H9 (cell line): Measurements from ENCODE around the gene LYST. TPM values are rescaled to one million over a fixed set of nuclear protein-coding genes. Genes with fewer than 3 reads are reported as not detected.

Experiments
- DNase-seq: peaks from one replicate; pipeline ENCODE4 v3.0.0-alpha.2; 2017
- H2AFZ ChIP-seq: one replicate; pipeline ENCODE4 v1.6.1; 2013; ENCODE audit warnings: mild to moderate bottlenecking, low read length, control low read depth, moderate library complexity
- H2AK5ac ChIP-seq: 2 replicates; pipeline ENCODE4 v1.6.1; 2013; ENCODE audit warnings: low read length, control low read depth, mixed read lengths; ENCODE audit not compliant: insufficient read length
- H2BK120ac ChIP-seq: one replicate; pipeline ENCODE4 v1.6.1; 2013; ENCODE audit warnings: low read depth, mild to moderate bottlenecking, low read length, control low read depth, inconsistent platforms; ENCODE audit not compliant: poor library complexity, severe bottlenecking
- H2BK12ac ChIP-seq: 2 replicates; pipeline ENCODE4 v1.6.1; 2013; ENCODE audit warnings: low read length, control low read depth, mixed read lengths, low read depth; ENCODE audit not compliant: insufficient read length
- H2BK15ac ChIP-seq: 2 replicates; pipeline ENCODE4 v1.6.1; 2013; ENCODE audit warnings: low read depth, low read length, control low read depth
- H2BK20ac ChIP-seq: one replicate; pipeline ENCODE4 v1.6.1; 2013; ENCODE audit warnings: low read depth, mild to moderate bottlenecking, low read length, control low read depth, inconsistent platforms; ENCODE audit not compliant: poor library complexity, severe bottlenecking
- H2BK5ac ChIP-seq: 2 replicates; pipeline ENCODE4 v1.6.1; 2013; ENCODE audit warnings: low read length, control low read depth, mixed read lengths; ENCODE audit not compliant: insufficient read length
- H3K14ac ChIP-seq: 2 replicates; pipeline ENCODE4 v1.6.1; 2013; ENCODE audit warnings: low read length, control low read depth; ENCODE audit not compliant: insufficient read depth
- H3K18ac ChIP-seq: 2 replicates; pipeline ENCODE4 v1.6.1; 2013; ENCODE audit warnings: low read depth, mild to moderate bottlenecking, mixed read lengths, low read length, control low read depth; ENCODE audit not compliant: insufficient read length
- H3K23ac ChIP-seq: 2 replicates; pipeline ENCODE4 v1.6.1; 2013; ENCODE audit warnings: low read length, control low read depth, mixed read lengths, low read depth; ENCODE audit not compliant: insufficient read length
- H3K23me2 ChIP-seq: 2 replicates; pipeline ENCODE4 v1.6.1; 2013; ENCODE audit warnings: low read depth, mild to moderate bottlenecking, mixed read lengths, low read length, control low read depth; ENCODE audit not compliant: insufficient read length, poor library complexity, severe bottlenecking
- H3K27ac ChIP-seq: 2 replicates; pipeline ENCODE4 v1.5.1; 2013; ENCODE audit warnings: low read length, control low read depth, mixed read lengths, low read depth; ENCODE audit not compliant: insufficient read length
- H3K27me3 ChIP-seq: 2 replicates; pipeline ENCODE4 v1.6.1; 2013; ENCODE audit warnings: low read length, control low read depth, inconsistent platforms; ENCODE audit not compliant: insufficient read depth
- H3K4ac ChIP-seq: 2 replicates; pipeline ENCODE4 v1.6.1; 2013; ENCODE audit warnings: low read depth, mild to moderate bottlenecking, control low read depth, inconsistent platforms, low read length, moderate library complexity
- H3K4me1 ChIP-seq: 2 replicates; pipeline ENCODE4 v1.6.1; 2013; ENCODE audit warnings: low read length, control low read depth, inconsistent platforms; ENCODE audit not compliant: insufficient read depth
- H3K4me2 ChIP-seq: 2 replicates; pipeline ENCODE4 v1.6.1; 2013; ENCODE audit warnings: low read length, control low read depth, mixed read lengths; ENCODE audit not compliant: insufficient read length, insufficient read depth
- H3K56ac ChIP-seq: 2 replicates; pipeline ENCODE4 v1.6.1; 2013; ENCODE audit warnings: low read depth, mild to moderate bottlenecking, mixed read lengths, low read length, control low read depth; ENCODE audit not compliant: insufficient read length
- H3K79me1 ChIP-seq: 2 replicates; pipeline ENCODE4 v1.6.1; 2013; ENCODE audit warnings: low read depth, mild to moderate bottlenecking, moderate library complexity, low read length, control low read depth, inconsistent platforms; ENCODE audit not compliant: insufficient read depth, poor library complexity, severe bottlenecking
- H3K79me2 ChIP-seq: 2 replicates; pipeline ENCODE4 v1.6.1; 2013; ENCODE audit warnings: low read length, control low read depth, inconsistent platforms; ENCODE audit not compliant: insufficient read depth
- H3K9ac ChIP-seq: 2 replicates; pipeline ENCODE4 v1.6.1; 2013; ENCODE audit warnings: low read length, control low read depth, mixed read lengths; ENCODE audit not compliant: insufficient read length; ENCODE audit errors: extremely low read depth
- H3K9me3 ChIP-seq: one replicate; pipeline ENCODE4 v1.6.1; 2013; ENCODE audit warnings: low read depth, low read length, inconsistent platforms; ENCODE audit not compliant: control insufficient read depth
- H3T11ph ChIP-seq: one replicate; pipeline ENCODE4 v1.6.1; 2013; ENCODE audit warnings: mild to moderate bottlenecking, low read length, control low read depth, inconsistent platforms
- H4K20me1 ChIP-seq: one replicate; pipeline ENCODE4 v1.6.1; 2013; ENCODE audit not compliant: control insufficient read depth, insufficient read length, insufficient read depth
- H4K5ac ChIP-seq: 2 replicates; pipeline ENCODE4 v1.6.1; 2013; ENCODE audit warnings: low read depth, mild to moderate bottlenecking, mixed read lengths, low read length, control low read depth; ENCODE audit not compliant: insufficient read length
- H4K8ac ChIP-seq: replicated peaks from 2 replicates; pipeline ENCODE4 v1.6.1; 2013; ENCODE audit warnings: low read length, control low read depth, mixed read lengths, low read depth; ENCODE audit not compliant: insufficient read length
- H4K91ac ChIP-seq: 2 replicates; pipeline ENCODE4 v1.6.1; 2013; ENCODE audit warnings: low read depth, mild to moderate bottlenecking, moderate library complexity, mixed read lengths, low read length, control low read depth; ENCODE audit not compliant: insufficient read length
- H3K27ac Mint-ChIP-seq, 3 experiments: 2 replicates in 2 of 3; 3 replicates in 1 of 3; pipeline ENCODE4 v1.8.0; 2020 to 2021; ENCODE audit warnings: mixed read lengths in 3 of 3, mild to moderate bottlenecking in 1 of 3, moderate library complexity in 1 of 3
- H3K27me3 Mint-ChIP-seq: 2 replicates; pipeline ENCODE4 v1.8.0; 2021; ENCODE audit warnings: low read depth, mild to moderate bottlenecking, moderate library complexity, mixed read lengths
- H3K36me3 Mint-ChIP-seq, 3 experiments: 2 replicates in 2 of 3; 3 replicates in 1 of 3; pipeline ENCODE4 v1.8.0; 2020 to 2021; ENCODE audit warnings: low read depth in 3 of 3, mixed read lengths in 3 of 3; ENCODE audit not compliant: insufficient read depth in 1 of 3
- H3K4me1 Mint-ChIP-seq, 2 experiments: 2 replicates each; pipeline ENCODE4 v1.8.0; 2020; ENCODE audit warnings: mixed read lengths in 2 of 2
- H3K4me3 Mint-ChIP-seq, 2 experiments: 2 replicates in 1 of 2; 3 replicates in 1 of 2; pipeline ENCODE4 v1.8.0; 2020 to 2021; ENCODE audit warnings: mild to moderate bottlenecking in 2 of 2, mixed read lengths in 2 of 2, moderate library complexity in 1 of 2
- H3K9me3 Mint-ChIP-seq, 2 experiments: 2 replicates in 1 of 2; 3 replicates in 1 of 2; pipeline ENCODE4 v1.8.0; 2020; ENCODE audit warnings: mild to moderate bottlenecking in 2 of 2, mixed read lengths in 2 of 2, moderate library complexity in 1 of 2
- CTCF ChIP-seq: fragments of 200-600 bp; sonication (generic); conservative IDR thresholded peaks from 3 replicates; pipeline ENCODE4 v1.8.0; 2021; ENCODE audit warnings: antibody characterized with exemption, mild to moderate bottlenecking
- WGBS: extraction: QIAGEN DNeasy Blood & Tissue Kit; methylation state at CpG from one replicate; pipeline ENCODE4 v1.1.7; 2013; ENCODE audit warnings: missing lambda C conversion rate, low lambda C conversion rate, mixed read lengths; ENCODE audit not compliant: insufficient read length; ENCODE audit errors: extremely low coverage; 5-methylcytosine and 5-hydroxymethylcytosine counted together
- total RNA-seq: library from RNA; stranded (reverse); gene quantifications from 2 replicates; pipeline ENCODE4 v1.2.1, GENCODE V29; 2021

The LYST gene
- total RNA-seq, 1 experiment from 2014 or later: 0.13 TPM

- H3K4me3 Mint-ChIP-seq: no peak overlapping the region
- Histone ChIP-seq H3K4me2 (no peak overlapping the region), H3K18ac (no peak overlapping the region), H2BK5ac (no peak overlapping the region), H3K79me2 (no peaks in the 10 kb centered on the region), H3K9me3 (no peaks in the 10 kb centered on the region), H3K23me2 (no peaks in the 10 kb centered on the region), H4K5ac (no peak overlapping the region), H2AFZ (no peak overlapping the region), H3K9ac (no peak overlapping the region), H4K20me1 (no peaks in the 10 kb centered on the region), H3K27ac (no peak overlapping the region), H2BK120ac (no peak overlapping the region), H3K14ac (no peak overlapping the region), H2BK12ac (no peak overlapping the region), H2BK15ac (no peak overlapping the region), H4K91ac (no peak overlapping the region), H2AK5ac (no peak overlapping the region), H2BK20ac (no peak overlapping the region), H3K4ac (no peak overlapping the region), H3K56ac (no peak overlapping the region), H4K8ac (no peak overlapping the region), H3K27me3 (no peaks in the 10 kb centered on the region), H3K79me1 (no peaks in the 10 kb centered on the region), H3K23ac (no peak overlapping the region), H3T11ph (no peak overlapping the region), H3K4me1 (no peaks in the 10 kb centered on the region)
- H3K27me3 Mint-ChIP-seq: no peaks in the 10 kb centered on the region; the same call in none of the 2 replicates
- no peaks in the 10 kb centered on the region; a peak in 1 of 5 replicates for H3K9me3 Mint-ChIP-seq
- no peak for DNase-seq
- H3K27ac Mint-ChIP-seq: no peak overlapping the region
- no CpG with 5 or more reads among the region's 7 CpGs for WGBS
- H3K4me1 Mint-ChIP-seq: no peaks in the 10 kb centered on the region
- TF ChIP-seq CTCF: no peak
- H3K36me3 Mint-ChIP-seq: no peaks in the 10 kb centered on the region
These were observed 75.1 kb downstream of the LYST start for GRCh38 chr1:235791532-235792060.
